ENCODE data around the gene ZDHHC11. TPM values are rescaled to one million over a fixed set of nuclear protein-coding genes. Genes with fewer than 3 reads are reported as not detected.
A peak's percentile ranks its signal among the peaks of the same experiment; 100 is the strongest.
"Not testable (repeated sequence)": the region's sequence is repeated elsewhere in the genome, so short reads cannot be mapped to it uniquely, and the experiment has no call there.

ZDHHC11 gene
- total and polyA plus RNA-seq, 4 donors, result 11.7 to 21.6 (median 16.1) TPM

DNA sequence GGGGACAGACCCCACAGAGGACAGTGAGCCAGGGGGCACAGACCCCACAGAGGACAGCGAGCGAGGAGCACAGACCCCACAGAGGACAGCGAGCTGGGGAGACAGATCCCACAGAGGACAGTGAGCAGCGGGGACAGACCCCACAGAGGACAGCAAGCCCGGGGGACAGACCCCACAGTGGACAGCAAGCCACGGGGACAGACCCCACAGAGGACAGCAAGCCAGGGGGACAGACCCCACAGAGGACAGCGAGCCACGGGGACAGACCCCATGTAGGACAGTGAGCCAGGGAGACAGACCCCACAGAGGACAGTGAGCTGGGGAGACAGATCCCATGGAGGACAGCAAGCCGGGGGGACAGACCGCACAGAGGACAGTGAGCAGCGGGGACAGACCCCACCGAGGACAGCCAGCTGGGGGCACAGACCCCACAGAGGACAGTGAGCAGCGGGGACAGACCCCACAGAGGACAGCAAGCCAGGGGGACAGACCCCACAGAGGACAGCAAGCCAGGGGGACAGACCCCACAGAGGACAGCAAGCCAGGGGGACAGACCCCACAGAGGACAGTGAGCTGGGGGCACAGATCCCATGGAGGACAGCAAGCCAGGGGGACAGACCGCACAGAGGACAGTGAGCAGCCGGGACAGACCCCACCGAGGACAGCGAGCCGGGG, 2.8 kb upstream of the ZDHHC11 start:
- WGBS (ENCODE audit: insufficient coverage), result 87% methylated on average over 13 of the region's 18 CpGs
- H3K9me3 ChIP-seq (ENCODE audit: control insufficient read depth, insufficient read depth, low read length); DNase-seq (ENCODE audit: low read depth in 4 of 6, low spot score in 6 of 6); H3K27ac ChIP-seq (ENCODE audit: low read depth, low read length); H3K27me3 ChIP-seq (ENCODE audit: control insufficient read depth, insufficient read depth, low read length); H3K4me3 ChIP-seq (ENCODE audit: low read depth, low read length): not testable (repeated sequence)
- H3K36me3 ChIP-seq (ENCODE audit: control insufficient read depth, insufficient read depth, low read length), result peaks cover 21% of the 10 kb centered on the region
- H3K4me1 ChIP-seq (ENCODE audit: control insufficient read depth, insufficient read depth, low read length), result peaks cover 13% of the 10 kb centered on the region

DNA sequence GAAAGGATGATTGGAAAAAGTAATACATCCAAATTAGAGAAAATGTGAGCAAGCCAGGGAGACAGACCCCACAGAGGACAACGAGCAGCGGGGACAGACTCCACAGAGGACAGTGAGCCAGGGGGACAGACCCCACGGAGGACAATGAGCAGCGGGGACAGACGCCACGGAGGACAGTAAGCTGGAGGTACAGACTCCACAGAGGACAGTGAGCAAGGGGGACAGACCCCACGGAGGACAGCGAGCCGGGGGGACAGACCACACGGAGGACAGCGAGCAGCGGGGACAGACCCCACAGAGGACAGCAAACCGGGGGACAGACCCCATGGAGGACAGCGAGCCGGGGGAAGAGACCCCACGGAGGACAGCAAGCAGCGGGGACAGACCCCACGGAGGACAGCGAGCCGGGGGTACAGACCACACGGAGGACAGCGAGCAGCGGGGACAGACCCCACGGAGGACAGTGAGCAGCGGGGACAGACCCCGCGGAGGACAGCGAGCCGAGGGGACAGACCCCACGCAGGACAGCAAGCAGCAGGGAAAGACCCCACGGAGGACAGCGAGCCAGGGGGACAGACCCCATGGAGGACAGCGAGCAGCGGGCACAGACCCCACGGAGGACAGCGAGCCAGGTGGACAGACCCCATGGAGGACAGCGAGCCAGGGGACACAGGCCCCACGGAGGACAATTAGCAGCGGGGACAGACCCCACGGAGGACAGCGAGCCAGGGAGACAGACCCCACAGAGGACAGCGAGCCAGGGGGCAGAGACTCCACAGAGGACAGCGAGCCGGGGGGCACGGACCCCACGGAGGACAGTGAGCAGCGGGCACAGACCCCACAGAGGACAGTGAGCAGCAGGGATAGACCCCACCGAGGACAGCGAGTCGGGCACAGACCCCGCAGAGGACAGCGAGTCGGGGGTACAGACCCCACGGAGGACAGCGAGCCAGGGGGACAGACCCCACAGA, 1.9 kb upstream of the ZDHHC11 start:
- no peaks in the 10 kb centered on the region for H3K9me3 ChIP-seq (ENCODE audit: control insufficient read depth, insufficient read depth, low read length)
- 91% methylated on average over 55 of the region's 55 CpGs for WGBS (ENCODE audit: insufficient coverage)
- H3K4me3 ChIP-seq (ENCODE audit: low read depth, low read length), result no peak overlapping the region
- peaks cover 23% of the 10 kb centered on the region for H3K36me3 ChIP-seq (ENCODE audit: control insufficient read depth, insufficient read depth, low read length)
- H3K27ac ChIP-seq (ENCODE audit: low read depth, low read length), result no peak overlapping the region
- DNase-seq (ENCODE audit: low read depth in 4 of 6, low spot score in 6 of 6), result no peak
- H3K27me3 ChIP-seq (ENCODE audit: control insufficient read depth, insufficient read depth, low read length), result no peaks in the 10 kb centered on the region
- H3K4me1 ChIP-seq (ENCODE audit: control insufficient read depth, insufficient read depth, low read length), result peaks cover 13% of the 10 kb centered on the region

DNA sequence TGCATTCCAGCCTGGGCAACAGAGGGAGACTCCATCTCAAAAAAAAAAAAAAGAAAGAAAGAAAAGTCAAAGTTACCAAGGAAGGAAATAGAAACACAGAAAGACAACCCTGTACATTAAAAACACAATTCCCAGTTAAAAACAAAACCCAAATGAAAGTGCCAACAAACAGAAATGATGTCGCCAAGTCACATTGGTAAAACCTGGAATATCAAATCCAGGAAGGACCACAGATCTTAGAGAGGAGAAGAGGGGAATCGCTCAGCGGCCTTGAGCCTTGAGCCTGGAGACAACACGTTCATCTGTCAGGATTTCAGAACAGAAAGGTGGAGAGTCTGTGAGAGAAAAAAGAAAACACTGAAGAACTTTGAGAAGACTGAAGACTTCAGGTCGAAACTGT, 1.2 kb upstream of the ZDHHC11 start:
- H3K36me3 ChIP-seq (ENCODE audit: control insufficient read depth, insufficient read depth, low read length), result peaks cover 24% of the 10 kb centered on the region
- no peaks in the 10 kb centered on the region for H3K9me3 ChIP-seq (ENCODE audit: control insufficient read depth, insufficient read depth, low read length)
- H3K27me3 ChIP-seq (ENCODE audit: control insufficient read depth, insufficient read depth, low read length), result no peaks in the 10 kb centered on the region
- H3K4me1 ChIP-seq (ENCODE audit: control insufficient read depth, insufficient read depth, low read length), result peaks cover 13% of the 10 kb centered on the region
- H3K27ac ChIP-seq (ENCODE audit: low read depth, low read length), result no peak overlapping the region
- no peak for DNase-seq (ENCODE audit: low read depth in 4 of 6, low spot score in 6 of 6)
- no peak overlapping the region for H3K4me3 ChIP-seq (ENCODE audit: low read depth, low read length)
- 78% methylated on average over 4 of the region's 5 CpGs for WGBS (ENCODE audit: insufficient coverage)

GRCh38 chr5:851553-851952, 767 bp upstream of the ZDHHC11 start:
- H3K4me3 ChIP-seq (ENCODE audit: low read depth, low read length), result no peak overlapping the region
- no peak overlapping the region for H3K27ac ChIP-seq (ENCODE audit: low read depth, low read length)
- no peak for DNase-seq (ENCODE audit: low read depth in 4 of 6, low spot score in 6 of 6)
- peaks cover 13% of the 10 kb centered on the region for H3K4me1 ChIP-seq (ENCODE audit: control insufficient read depth, insufficient read depth, low read length)
- H3K9me3 ChIP-seq (ENCODE audit: control insufficient read depth, insufficient read depth, low read length), result no peaks in the 10 kb centered on the region
- no peaks in the 10 kb centered on the region for H3K27me3 ChIP-seq (ENCODE audit: control insufficient read depth, insufficient read depth, low read length)
- H3K36me3 ChIP-seq (ENCODE audit: control insufficient read depth, insufficient read depth, low read length), result peaks cover 25% of the 10 kb centered on the region
- 84% methylated on average over 16 of the region's 16 CpGs for WGBS (ENCODE audit: insufficient coverage)

GRCh38 chr5:851076-851475, 290 bp upstream of the ZDHHC11 start:
- Histone ChIP-seq H3K4me3 (ENCODE audit: low read depth, low read length) (no peak overlapping the region), H3K9me3 (ENCODE audit: control insufficient read depth, insufficient read depth, low read length) (no peaks in the 10 kb centered on the region), H3K4me1 (ENCODE audit: control insufficient read depth, insufficient read depth, low read length) (peaks cover 13% of the 10 kb centered on the region), H3K27ac (ENCODE audit: low read depth, low read length) (no peak overlapping the region), H3K27me3 (ENCODE audit: control insufficient read depth, insufficient read depth, low read length) (no peaks in the 10 kb centered on the region), H3K36me3 (ENCODE audit: control insufficient read depth, insufficient read depth, low read length) (peaks cover 26% of the 10 kb centered on the region)
- DNase-seq (ENCODE audit: low read depth in 4 of 6, low spot score in 6 of 6), result no peak
- 54% methylated on average over 18 of the region's 19 CpGs for WGBS (ENCODE audit: insufficient coverage)

- 57% methylated on average over 19 of the region's 20 CpGs for WGBS (ENCODE audit: insufficient coverage)
- DNase-seq (ENCODE audit: low read depth in 4 of 6, low spot score in 6 of 6), result peak in 1 of 6 donors; percentile 49
- H3K27me3 ChIP-seq (ENCODE audit: control insufficient read depth, insufficient read depth, low read length), result no peaks in the 10 kb centered on the region
Measured at GRCh38 chr5:849651-850301, 1.0 kb downstream of the ZDHHC11 start.

DNA sequence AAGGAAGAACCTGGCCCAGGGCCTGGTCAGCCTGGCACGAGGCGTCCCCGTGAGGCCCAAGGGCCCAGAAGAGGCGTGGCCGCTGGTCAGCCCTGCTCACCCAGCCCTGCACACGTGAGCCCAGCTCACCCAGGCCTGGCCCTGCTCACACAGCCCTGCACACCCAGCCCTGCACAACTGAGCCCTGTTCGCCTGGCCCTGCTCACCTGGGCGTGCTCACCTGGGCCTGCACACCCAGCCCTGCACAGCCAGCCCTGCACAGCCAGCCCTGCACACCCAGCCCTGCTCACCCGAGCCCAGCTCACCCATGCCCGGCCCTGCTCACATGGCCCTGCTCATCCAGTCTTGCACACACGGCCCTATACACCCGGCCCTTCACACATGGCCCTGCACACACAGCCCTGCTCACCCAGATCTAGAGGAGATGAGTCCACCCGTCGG, 2.1 kb downstream of the ZDHHC11 start:
- no peak overlapping the region for H3K4me3 ChIP-seq (ENCODE audit: low read depth, low read length)
- H3K36me3 ChIP-seq (ENCODE audit: control insufficient read depth, insufficient read depth, low read length), result peaks cover 35% of the 10 kb centered on the region
- H3K9me3 ChIP-seq (ENCODE audit: control insufficient read depth, insufficient read depth, low read length), result no peaks in the 10 kb centered on the region
- H3K4me1 ChIP-seq (ENCODE audit: control insufficient read depth, insufficient read depth, low read length), result peaks cover 18% of the 10 kb centered on the region
- WGBS (ENCODE audit: insufficient coverage), result 94% methylated on average over 14 of the region's 14 CpGs
- DNase-seq (ENCODE audit: low read depth in 4 of 6, low spot score in 6 of 6), result no peak
- no peak overlapping the region for H3K27ac ChIP-seq (ENCODE audit: low read depth, low read length)
- H3K27me3 ChIP-seq (ENCODE audit: control insufficient read depth, insufficient read depth, low read length), result no peaks in the 10 kb centered on the region

More at GRCh38 chr5:849651-850301, 1.0 kb downstream of the ZDHHC11 start:
- Histone ChIP-seq H3K27ac (ENCODE audit: low read depth, low read length) (no peak overlapping the region), H3K4me1 (ENCODE audit: control insufficient read depth, insufficient read depth, low read length) (peaks cover 18% of the 10 kb centered on the region), H3K36me3 (ENCODE audit: control insufficient read depth, insufficient read depth, low read length) (peaks cover 28% of the 10 kb centered on the region), H3K9me3 (ENCODE audit: control insufficient read depth, insufficient read depth, low read length) (no peaks in the 10 kb centered on the region), H3K4me3 (ENCODE audit: low read depth, low read length) (peak overlapping the region; percentile 5)

GRCh38 chr5:847736-848135, 3.0 kb downstream of the ZDHHC11 start:
- not testable (repeated sequence) for H3K9me3 ChIP-seq (ENCODE audit: control insufficient read depth, insufficient read depth, low read length); H3K27me3 ChIP-seq (ENCODE audit: control insufficient read depth, insufficient read depth, low read length); H3K4me3 ChIP-seq (ENCODE audit: low read depth, low read length); H3K27ac ChIP-seq (ENCODE audit: low read depth, low read length); DNase-seq (ENCODE audit: low read depth in 4 of 6, low spot score in 6 of 6)
- Histone ChIP-seq H3K36me3 (ENCODE audit: control insufficient read depth, insufficient read depth, low read length) (peaks cover 39% of the 10 kb centered on the region), H3K4me1 (ENCODE audit: control insufficient read depth, insufficient read depth, low read length) (peaks cover 18% of the 10 kb centered on the region)
- WGBS (ENCODE audit: insufficient coverage), result no CpG with 5 or more reads among the region's 7 CpGs

DNA sequence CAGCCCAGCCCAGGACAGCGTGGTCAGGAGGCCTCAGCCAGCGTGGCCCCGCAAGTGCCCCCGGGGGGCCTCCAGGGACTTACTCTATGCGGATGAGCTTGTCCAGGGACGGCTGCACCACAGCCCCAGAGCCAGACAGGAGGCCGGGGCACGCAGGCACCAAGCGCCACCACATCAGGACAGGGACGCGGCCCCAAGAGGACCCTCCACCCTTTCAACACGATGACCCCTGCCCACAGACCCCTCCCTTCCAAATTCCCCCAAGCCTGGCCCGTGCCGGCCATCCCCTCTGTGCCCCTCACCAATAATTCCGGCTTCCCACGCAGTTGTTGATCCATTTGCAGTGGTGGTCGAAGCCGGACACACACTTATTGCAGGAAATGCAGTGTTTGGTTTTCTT, 3.6 kb downstream of the ZDHHC11 start:
- not testable (repeated sequence) for H3K4me3 ChIP-seq (ENCODE audit: low read depth, low read length); H3K9me3 ChIP-seq (ENCODE audit: control insufficient read depth, insufficient read depth, low read length); H3K27me3 ChIP-seq (ENCODE audit: control insufficient read depth, insufficient read depth, low read length); DNase-seq (ENCODE audit: low read depth in 4 of 6, low spot score in 6 of 6); H3K27ac ChIP-seq (ENCODE audit: low read depth, low read length)
- H3K4me1 ChIP-seq (ENCODE audit: control insufficient read depth, insufficient read depth, low read length), result peaks cover 18% of the 10 kb centered on the region
- no CpG with 5 or more reads among the region's 18 CpGs for WGBS (ENCODE audit: insufficient coverage)
- H3K36me3 ChIP-seq (ENCODE audit: control insufficient read depth, insufficient read depth, low read length), result peaks cover 43% of the 10 kb centered on the region
